Thyroid gland (tissue), 4 donors: ENCODE results near the gene CHST11. TPM values are rescaled to one million over a fixed set of nuclear protein-coding genes. Genes with fewer than 3 reads are reported as not detected.

Experiments used
- DNase-seq, 2 donors: peaks; one replicate each; pipeline ENCODE4 v3.0.0-alpha.2; 2019
- H3K27ac ChIP-seq, 3 donors: fragments of 200-600 bp; sonication (generic); 1 replicate in 2 of 3; 2 replicates in 1 of 3; pipeline ENCODE4 v1.5.1; 2016 to 2019; ENCODE audit warnings: mild to moderate bottlenecking in 1 of 3, moderate library complexity in 1 of 3
- H3K27me3 ChIP-seq: fragments of 200-600 bp; sonication (generic); one replicate; pipeline ENCODE4 v1.5.1; 2019
- H3K36me3 ChIP-seq, 2 donors: fragments of 200-600 bp; sonication (generic); one replicate each; pipeline ENCODE4 v1.5.1; 2016 to 2019
- H3K4me1 ChIP-seq, 2 donors: fragments of 200-600 bp; sonication (generic); one replicate each; pipeline ENCODE4 v1.5.1; 2017 to 2019
- H3K4me3 ChIP-seq, 3 donors: fragments of 200-600 bp; sonication (generic); replicated peaks in 1 of 3; 1 replicate in 2 of 3; 2 replicates in 1 of 3; pipeline ENCODE4 v1.5.1; 2016; ENCODE audit warnings: mild to moderate bottlenecking in 1 of 3
- H3K9me3 ChIP-seq: fragments of 200-600 bp; sonication (generic); one replicate; pipeline ENCODE4 v1.5.1; 2017
- CTCF ChIP-seq, 6 experiments: fragments of 200-600 bp in 3 of 6; fragments of 450-650 bp in 3 of 6; sonication (generic) in 3 of 6; IDR thresholded peaks; one replicate each; pipeline ENCODE4 v1.5.1; 2016 to 2019; ENCODE audit warnings: antibody characterized with exemption in 6 of 6, mild to moderate bottlenecking in 2 of 6, inconsistent platforms in 1 of 6, moderate library complexity in 1 of 6
- POLR2A ChIP-seq, 2 donors: fragments of 450-650 bp; IDR thresholded peaks; one replicate each; pipeline ENCODE4 v1.6.1; 2017; ENCODE audit warnings: antibody characterized with exemption in 2 of 2, mild to moderate bottlenecking in 2 of 2, moderate library complexity in 1 of 2
- WGBS, 2 donors: methylation state at CpG; one replicate each; pipeline ENCODE4 v1.1.5; 2017; 5-methylcytosine and 5-hydroxymethylcytosine counted together
- intact Hi-C: fragments of 100-400 bp; cut with DNase I; formaldehyde crosslinking; loops from one replicate; pipeline ENCODE4 v1.15.1; 2023
- total RNA-seq, 4 donors: library from RNA; depleted of rRNA; stranded (reverse); fragments of >200 nt; gene quantifications; one replicate each; pipeline ENCODE4 v1.2.3, GENCODE V29; 2016

The CHST11 gene
- total RNA-seq, 4 donors from 2014 or later, result 6.9 to 11.6 (median 8.0) TPM

GRCh38 chr12:104456950-104457745 is 400 bp downstream of the CHST11 start:
- TF ChIP-seq CTCF (IDR thresholded peaks at IDR 0.05) (peak in 4 of 6 experiments; percentile 16 to 45 (median 39)), POLR2A (IDR thresholded peaks at IDR 0.05) (no peak)
- intact Hi-C loops, result no loop called here
- Histone ChIP-seq H3K27me3 (no peaks in the 10 kb centered on the region), H3K36me3 (no peaks in the 10 kb centered on the region), H3K4me3 (peak overlapping the region; percentile 31 to 76 (median 64)), H3K4me1 (peaks cover 4 to 16% of the 10 kb centered on the region in 2 donors), H3K27ac (peak overlapping the region; percentile 30 to 85 (median 69)), H3K9me3 (no peaks in the 10 kb centered on the region)
- DNase-seq, result peak; percentile 73 to 76
- 0% methylated on average over 30 to 38 of the region's 71 CpGs for WGBS, 2 donors

GRCh38 chr12:104457746-104458693 is 1.3 kb downstream of the CHST11 start:
- peak; percentile 32 to 33 for DNase-seq
- peak overlapping the region; percentile 31 to 76 (median 64) for H3K4me3 ChIP-seq
- no peaks in the 10 kb centered on the region for H3K27me3 ChIP-seq
- 1 to 2% methylated on average over 24 to 38 of the region's 71 CpGs for WGBS, 2 donors
- H3K9me3 ChIP-seq, result no peaks in the 10 kb centered on the region
- H3K4me1 ChIP-seq, result peaks cover 10 to 18% of the 10 kb centered on the region in 2 donors
- intact Hi-C loops, result no loop called here
- H3K36me3 ChIP-seq, result no peaks in the 10 kb centered on the region
- TF ChIP-seq POLR2A (IDR thresholded peaks at IDR 0.05) (peak in 1 of 2 donors; percentile 1), CTCF (IDR thresholded peaks at IDR 0.05) (no peak)
- peak overlapping the region; percentile 36 to 85 (median 69) for H3K27ac ChIP-seq

GRCh38 chr12:104458694-104459367 is 2.1 kb downstream of the CHST11 start:
- Histone ChIP-seq H3K4me3 (peak overlapping the region; percentile 31 to 76 (median 64)), H3K27ac (peak overlapping the region; percentile 44 to 85 (median 69)), H3K36me3 (no peaks in the 10 kb centered on the region), H3K4me1 (peaks cover 18 to 25% of the 10 kb centered on the region in 2 donors), H3K9me3 (no peaks in the 10 kb centered on the region), H3K27me3 (no peaks in the 10 kb centered on the region)
- 43 to 47% methylated on average over 15 to 21 of the region's 21 CpGs for WGBS, 2 donors
- no peak for DNase-seq
- TF ChIP-seq POLR2A (IDR thresholded peaks at IDR 0.05) (peak in 1 of 2 donors; percentile 5), CTCF (IDR thresholded peaks at IDR 0.05) (no peak)
- intact Hi-C loops, result no loop called here

GRCh38 chr12:104459368-104459909 is 2.7 kb downstream of the CHST11 start:
- intact Hi-C loops, result no loop called here
- H3K4me3 ChIP-seq, result peak overlapping the region in 1 of 3 donors; percentile 76
- no peaks in the 10 kb centered on the region for H3K9me3 ChIP-seq
- 64 to 86% methylated on average over 7 of the region's 7 CpGs for WGBS, 2 donors
- H3K36me3 ChIP-seq, result no peaks in the 10 kb centered on the region
- H3K27ac ChIP-seq, result peak overlapping the region; percentile 44 to 85 (median 69)
- no peak for TF ChIP-seq POLR2A (IDR thresholded peaks at IDR 0.05)
- TF ChIP-seq CTCF (IDR thresholded peaks at IDR 0.05), result no peak
- H3K4me1 ChIP-seq, result peaks cover 18 to 30% of the 10 kb centered on the region in 2 donors
- H3K27me3 ChIP-seq, result no peaks in the 10 kb centered on the region
- DNase-seq, result no peak
